ENCODE results near the gene DGKE.
A peak's percentile ranks its signal among the peaks of the same experiment; 100 is the strongest.

Gene DGKE

DNA sequence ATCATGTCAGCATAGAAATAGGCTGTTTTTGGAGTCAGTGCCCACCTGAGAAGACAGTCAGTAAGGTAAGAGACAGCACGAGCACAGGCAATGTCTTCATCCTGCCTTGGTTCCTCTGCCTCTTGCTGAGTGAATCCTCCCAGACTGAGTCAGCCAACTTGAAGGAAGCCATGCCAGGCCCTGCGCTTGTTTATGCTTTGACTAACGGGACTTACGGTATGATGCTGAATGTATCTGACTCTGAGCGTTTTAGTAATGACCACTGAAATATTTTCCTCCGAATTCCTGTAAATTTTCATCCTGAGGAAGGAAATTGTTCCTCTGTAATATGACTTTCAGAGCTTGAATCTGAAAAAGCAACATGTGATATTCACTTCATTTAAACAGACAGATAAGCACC is 18.2 kb upstream of the DGKE start:
- no peak for DNase-seq (ENCODE audit: low spot score)

DNA sequence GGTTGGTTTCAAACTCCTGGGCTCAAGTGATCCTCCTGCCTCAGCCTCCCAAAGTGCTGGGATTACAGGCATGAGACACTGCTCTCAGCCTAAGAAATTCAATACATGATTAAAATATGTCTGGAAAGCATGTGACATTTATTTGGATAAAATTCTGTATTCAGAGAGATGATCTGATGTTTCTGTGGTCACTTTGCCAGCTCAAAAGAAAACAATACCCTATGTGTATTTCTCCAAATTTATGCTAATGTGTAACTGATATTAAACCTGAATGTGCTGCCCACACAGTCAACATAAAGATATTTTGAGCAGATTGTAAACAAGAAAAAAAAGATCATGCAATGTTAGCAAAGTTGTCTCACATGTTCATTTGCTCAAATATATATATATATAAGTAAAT is 16.9 kb upstream of the DGKE start:
- DNase-seq (ENCODE audit: low spot score), result peak; percentile 63

DNA sequence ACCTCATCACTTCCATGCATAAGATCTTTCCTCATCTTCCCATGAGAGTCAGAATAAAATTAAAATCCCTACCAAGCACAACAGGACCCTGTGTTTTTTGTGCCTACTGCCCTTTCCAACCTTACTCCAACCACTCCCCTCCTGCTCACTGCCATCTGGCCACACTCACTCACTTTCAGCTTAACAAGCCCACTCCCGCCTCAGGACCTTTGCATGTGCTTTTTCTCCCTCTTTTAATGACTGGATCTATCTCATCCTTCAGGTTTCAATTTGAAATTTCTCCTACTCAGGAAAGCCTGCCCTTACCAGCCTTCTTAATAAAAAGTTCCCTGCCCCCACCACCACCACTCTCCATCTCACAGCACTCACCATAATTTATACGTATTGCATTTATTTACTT is 14.9 kb upstream of the DGKE start:
- DNase-seq (ENCODE audit: low spot score), result no peak

DNA sequence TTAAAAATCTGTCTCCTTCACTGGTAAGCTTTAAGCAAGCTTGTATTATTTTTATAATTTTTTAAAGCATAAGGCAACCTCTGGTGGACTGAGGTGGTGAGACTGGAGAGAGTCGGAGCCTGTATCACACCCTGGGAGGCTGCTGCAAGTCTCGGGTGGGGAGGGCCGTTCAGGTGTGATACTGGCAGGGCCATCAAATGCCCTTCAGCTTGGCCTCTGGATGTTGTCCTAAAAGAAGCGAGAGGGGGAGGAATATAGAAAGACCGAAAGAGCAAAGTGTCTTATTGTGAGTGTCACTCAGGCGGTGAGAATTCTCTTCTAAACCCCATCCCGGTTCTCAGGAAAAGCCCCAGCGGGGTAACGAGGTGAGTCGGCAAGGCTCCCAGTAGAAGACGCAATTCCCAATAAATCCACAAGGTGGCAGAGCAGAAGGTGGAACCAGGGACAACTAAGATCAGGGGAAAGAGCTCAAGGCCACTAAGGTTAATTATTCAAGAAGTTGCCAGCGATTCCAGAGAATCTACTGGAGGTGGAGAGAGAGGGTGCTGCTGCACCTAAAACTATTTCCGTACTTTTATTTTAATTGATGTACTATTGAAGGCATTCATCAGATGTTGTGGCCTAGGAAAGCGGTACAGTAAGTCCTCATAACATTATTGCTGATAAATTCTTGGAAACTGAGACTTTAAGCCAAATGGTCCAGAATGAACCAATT is 14.4 kb upstream of the DGKE start:
- DNase-seq (ENCODE audit: low spot score), result peak; percentile 82

DNA sequence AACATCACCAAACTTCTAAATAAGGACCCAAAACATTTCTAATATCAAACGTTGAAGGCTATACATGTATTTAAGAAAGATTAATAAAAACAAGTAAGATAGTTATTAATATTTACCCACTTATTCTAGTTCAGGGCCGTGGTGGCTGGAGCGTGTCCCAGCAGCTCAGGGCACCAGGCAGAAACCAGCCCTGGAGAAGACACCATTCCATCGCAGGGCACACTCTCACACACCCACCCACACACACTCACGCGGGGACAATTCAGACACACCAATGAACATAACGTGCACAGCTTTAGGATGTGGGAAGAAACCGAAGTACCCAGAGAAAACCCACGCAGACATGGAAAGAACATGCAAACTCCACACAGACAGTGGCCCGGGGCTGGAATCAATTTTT is 13.7 kb upstream of the DGKE start:
- no peak for DNase-seq (ENCODE audit: low spot score)

DNA sequence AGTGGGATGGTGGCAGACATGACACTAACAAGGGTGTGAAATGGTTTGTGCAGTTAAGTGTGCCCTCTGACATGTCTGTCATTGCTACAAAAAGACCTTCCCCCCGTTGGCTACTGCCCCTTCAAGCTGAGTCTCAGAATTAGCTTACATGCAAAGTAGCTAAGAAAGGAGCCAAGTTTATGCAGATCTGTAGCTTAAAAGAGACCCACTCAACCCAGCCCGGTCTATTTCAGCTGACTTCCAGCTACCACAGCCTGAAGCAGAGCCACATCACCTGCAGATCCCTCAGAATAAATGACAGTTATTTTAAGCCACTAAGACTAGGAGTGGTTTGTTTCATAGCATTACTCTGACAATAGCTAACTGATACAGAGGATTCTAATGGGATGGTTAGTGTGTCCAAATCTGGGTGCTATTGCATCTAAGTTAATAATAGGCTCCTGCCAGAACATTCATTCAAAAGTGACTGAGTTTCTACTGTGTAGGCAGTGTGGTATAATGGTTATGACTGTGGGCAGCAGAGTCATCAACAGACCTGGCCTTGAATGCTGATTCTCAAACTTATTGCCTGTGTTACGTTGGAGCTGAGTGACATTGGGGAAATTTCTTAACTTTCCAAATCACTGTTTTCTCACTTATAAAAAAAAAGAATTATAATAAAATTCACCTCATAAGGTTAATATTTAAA is 12.0 kb upstream of the DGKE start:
- DNase-seq (ENCODE audit: low spot score), result no peak

DNA sequence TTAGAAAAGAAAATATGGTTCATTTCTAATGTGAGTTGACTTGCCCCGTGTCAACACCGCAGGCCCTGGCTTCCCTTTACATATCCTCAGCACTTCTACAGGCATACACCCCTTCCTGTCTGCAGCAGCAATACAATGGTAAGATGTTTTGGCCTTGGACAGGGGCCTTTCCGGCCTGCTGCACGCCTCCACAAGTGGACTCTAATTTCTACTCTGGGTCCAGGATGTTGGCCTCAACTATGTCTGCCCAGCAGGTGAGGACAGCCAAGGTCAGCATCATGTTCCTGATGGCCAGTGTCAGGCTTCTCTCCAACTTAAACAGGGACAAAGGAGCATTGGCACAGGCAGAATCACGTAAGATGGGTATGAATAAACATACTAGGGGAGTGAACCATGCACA is 11.2 kb upstream of the DGKE start:
- DNase-seq (ENCODE audit: low spot score), result no peak

DNA sequence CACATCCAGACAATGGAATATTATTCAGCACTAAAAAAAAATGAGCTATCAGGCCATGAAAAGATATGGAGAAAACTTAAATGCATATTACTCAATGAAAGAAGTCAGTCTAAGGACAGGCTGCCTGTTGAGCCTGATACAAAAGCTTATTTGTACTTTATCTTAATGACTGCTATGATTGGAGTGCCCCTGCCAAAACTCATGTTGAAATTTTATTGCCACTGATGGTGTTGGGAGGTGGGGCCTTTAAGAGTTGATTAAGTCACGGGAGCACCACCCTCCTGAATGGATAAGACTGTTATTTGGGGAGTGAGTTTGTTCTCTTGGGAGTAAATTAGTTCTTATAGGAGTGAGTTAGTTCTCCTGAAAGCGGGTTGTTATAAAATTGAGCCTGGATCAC is 10.1 kb upstream of the DGKE start:
- DNase-seq (ENCODE audit: low spot score), result peak; percentile 43

DNA sequence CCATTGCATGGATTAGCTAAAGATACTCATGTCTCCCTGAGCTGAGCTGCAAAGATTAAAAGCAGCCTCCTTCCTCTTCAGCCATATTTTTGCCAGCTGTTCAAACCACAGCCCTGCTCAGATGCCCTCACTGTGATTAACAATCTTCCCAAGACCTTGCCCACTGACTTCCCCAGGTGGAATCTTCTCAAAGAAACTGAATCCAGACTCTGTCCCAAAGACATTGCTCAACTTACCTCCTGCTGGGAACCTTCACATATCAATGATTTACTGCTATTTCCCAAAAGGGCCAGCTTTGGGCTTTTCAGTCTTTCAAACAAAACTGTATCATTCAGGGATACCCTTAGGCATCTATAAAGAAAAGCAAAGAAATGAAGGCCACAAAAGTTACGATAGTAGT is 9.4 kb upstream of the DGKE start:
- no peak for DNase-seq (ENCODE audit: low spot score)

DNA sequence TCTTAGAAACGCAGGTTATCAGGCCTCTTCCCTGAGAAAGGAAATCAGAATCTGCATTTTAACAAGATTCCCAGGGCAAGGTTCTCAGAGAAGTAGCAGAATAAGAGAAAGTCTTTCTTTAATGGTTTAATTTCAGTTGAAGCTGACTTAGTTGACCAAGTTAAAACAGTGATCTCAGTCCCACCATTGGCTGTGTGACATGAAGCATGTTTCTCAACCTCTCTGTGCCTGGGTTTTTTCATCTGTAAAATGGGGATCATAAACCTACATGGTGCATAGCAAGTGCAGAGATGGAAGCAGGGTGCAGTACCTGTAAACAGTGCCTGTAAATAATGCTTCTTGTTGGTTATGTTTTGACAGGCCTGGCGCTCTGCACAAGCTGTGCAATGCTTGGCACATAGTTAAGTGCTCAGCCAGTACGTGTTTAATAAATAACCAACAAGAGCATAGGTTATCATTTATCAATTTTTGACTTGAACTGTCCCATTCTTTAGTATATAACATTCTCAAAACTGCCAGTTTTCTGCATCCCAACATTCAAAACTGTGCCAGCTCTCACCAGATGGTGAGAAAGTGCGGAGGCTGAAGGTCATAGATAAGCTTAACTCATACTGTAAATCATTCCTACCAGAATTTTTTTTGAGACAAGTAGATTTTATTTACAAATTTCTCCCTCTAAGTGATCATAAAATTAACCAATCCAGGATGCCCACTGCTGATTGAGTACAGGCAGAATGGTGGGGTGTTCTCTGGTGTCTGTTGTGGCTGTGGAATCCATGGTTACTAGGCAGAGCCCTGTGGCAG is 7.1 kb upstream of the DGKE start:
- DNase-seq (ENCODE audit: low spot score), result no peak

DNA sequence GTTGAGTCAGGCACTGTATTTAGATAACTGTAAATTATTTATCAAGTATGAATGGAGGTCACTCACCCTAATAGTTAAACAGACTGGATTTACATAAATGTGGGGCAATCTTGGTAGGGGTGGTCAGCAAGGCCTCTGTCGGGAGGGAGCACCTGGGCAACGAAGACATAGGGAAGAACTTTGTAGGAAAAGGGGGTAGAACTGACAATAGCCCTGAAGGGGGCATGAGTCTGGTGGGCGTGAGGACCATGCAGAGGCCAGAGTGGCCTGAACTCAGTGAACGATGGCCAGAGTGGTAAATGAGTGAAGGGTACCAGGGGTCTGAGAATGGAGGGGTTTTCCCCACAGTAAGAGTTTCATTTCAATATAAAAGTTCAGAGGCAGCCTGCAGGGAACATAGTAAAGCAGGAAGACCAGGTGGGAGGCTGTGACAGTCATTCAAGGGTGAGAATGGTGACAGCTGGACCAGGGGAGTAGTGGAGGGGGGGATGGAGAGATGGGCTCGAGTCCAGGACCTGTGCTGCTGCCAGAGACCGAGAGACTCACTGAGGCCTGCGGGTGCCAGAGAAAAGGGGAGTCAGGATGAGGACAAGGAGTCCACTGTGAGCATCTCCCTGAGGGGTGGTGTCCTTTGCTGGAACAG is 3.1 kb upstream of the DGKE start:
- no peak for DNase-seq (ENCODE audit: low spot score)

DNA sequence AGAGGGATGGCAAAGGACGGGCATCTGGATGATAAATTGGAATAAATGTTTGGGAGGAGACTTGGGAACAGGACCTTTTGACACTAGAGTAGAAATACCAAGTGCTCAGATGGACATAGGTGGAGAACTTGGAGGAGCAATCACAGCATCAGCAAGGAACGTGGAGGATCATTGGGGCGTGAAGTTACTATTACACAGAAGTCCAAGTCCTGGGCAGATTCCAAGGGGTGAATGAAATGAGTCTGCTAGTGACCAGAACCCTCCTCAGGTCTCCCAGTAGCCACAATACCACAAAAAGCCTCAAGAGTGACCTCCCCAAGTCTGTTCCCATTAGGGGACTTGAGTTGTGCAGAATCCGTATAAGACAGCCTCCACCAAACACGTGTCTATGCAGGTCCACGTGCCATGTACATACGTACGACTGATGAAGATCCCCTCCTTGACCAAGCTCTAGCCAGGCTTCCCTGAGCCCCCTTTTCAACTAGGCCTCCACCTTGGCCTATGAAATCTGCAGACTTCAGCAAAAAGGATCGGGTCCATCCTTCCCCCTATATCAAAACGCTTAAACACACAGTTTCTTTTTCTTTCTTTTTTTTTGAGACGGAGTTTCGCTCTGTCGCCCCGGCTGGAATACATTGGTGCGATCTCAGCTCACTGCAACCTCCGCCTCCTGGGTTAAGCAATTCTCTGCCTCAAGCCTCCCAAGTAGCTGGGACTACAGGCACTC is 2.4 kb upstream of the DGKE start:
- DNase-seq (ENCODE audit: low spot score), result no peak

DNA sequence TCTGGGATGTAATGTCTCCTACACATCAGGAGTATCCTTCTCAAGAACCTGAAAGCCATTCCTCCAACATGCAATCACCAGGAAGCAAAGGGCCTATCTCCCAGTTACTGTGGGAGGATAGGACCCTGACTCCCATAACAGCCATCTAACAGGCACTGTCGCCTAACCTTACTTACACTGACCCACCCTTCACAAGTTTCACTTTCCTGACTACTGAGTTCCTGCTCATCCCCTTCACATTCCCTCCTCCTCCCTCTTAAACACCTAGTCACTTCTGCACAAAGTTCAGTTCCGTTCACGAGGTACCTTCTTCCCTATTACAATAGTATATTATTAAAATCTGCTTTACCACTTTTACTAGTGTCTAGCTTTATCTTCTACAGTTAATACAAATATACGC is 1.5 kb upstream of the DGKE start:
- DNase-seq (ENCODE audit: low spot score), result no peak

DNA sequence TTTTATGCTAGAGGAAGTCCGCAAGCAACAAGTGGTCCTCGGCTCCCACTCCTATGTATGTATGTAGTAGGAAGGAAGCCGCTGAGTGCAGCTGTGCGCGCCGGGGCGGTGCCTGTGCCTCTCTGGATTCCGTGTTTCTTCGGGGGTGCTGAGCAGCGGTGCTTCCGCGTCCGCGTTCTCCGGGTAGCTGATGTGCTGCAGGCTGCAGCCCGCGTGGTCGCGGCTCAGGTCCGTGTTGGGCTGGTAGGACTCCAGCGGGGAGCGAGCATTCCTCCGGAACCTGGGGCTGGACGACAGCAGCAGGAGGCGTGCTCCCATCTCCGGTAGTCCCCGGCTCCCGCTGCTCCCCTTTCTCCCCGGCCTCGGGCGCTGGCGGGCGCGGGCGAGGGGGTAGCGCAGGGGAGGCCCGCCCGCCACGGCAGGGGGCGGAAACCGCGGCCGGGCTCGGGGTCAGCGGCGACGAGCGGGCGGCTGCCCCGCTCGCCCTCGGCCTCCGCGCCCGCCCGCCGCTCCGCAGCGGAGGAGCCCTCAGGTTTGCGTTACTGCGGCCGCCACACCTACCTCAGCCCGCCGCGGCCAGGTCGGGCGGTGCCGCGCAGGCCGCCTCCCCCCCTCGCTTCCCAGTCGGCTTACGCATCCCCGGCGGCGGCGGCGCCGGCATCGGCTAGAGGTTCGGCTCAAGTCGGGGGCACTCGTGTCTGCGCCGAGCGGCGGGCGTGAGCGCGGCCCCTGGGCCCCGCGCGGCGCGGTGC is 718 bp upstream of the DGKE start:
- no peak for DNase-seq (ENCODE audit: low spot score)

DNA sequence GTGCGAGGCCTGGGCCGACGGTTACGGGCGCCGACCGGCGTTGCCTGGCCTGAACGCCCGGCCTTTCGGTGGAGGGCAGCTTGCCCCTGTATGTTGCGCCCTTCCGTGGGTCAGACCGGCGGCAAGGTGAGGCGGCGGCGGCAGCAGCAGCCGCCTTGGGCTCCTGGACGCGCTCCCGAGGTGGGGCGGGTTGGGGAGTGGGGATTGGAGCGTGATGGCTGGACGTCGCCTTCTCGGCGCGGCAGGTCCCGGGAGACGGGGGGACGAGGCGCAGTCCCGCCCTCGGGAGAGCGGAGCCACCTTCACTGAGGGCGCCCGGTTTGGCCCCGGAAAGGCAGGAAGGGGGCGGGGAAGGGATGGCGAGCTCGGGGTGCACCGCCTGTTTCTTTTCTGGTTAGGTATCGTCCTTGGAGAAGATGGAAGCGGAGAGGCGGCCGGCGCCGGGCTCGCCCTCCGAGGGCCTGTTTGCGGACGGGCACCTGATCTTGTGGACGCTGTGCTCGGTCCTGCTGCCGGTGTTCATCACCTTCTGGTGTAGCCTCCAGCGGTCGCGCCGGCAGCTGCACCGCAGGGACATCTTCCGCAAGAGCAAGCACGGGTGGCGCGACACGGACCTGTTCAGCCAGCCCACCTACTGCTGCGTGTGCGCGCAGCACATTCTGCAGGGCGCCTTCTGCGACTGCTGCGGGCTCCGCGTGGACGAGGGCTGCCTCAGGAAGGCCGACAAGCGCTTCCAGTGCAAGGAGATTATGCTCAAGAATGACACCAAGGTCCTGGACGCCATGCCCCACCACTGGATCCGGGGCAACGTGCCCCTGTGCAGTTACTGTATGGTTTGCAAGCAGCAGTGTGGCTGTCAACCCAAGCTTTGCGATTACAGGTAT is 671 bp downstream of the DGKE start:
- DNase-seq (ENCODE audit: low spot score), result no peak

DNA sequence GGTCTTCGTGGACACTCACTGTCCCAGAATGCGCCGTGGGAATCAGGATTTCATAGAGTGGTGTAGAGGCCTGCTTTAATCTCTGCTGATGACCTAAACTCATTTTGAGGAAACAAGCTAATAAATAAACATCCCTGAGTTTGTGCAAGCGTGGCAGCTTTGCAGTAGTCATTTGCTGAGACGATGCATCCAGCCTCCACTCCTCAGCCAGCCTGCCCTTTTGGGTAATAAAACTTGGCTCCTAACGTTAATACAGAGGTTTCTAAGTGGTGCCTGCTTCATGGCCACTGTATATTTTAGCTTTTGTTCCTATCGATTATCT is 1.3 kb downstream of the DGKE start:
- no peak for DNase-seq (ENCODE audit: low spot score)

DNA sequence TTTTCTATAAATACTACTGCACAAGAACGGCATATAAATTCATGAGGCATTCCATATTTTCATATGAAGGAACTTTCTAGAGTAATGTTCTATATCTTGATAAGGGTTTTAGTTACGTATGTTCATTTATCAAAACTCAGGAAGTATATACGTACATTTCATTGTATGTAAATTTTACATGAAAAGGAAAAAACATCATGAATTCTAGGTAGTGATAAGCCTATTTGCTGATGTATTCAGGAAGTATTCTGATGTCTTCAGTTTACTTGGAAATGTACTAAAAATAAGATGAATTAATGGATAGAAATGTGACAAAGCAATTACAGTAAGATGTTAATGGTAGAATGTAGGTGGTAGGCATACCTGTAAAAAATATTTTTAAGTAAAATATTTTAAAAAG is 4.7 kb downstream of the DGKE start:
- DNase-seq (ENCODE audit: low spot score), result no peak

DNA sequence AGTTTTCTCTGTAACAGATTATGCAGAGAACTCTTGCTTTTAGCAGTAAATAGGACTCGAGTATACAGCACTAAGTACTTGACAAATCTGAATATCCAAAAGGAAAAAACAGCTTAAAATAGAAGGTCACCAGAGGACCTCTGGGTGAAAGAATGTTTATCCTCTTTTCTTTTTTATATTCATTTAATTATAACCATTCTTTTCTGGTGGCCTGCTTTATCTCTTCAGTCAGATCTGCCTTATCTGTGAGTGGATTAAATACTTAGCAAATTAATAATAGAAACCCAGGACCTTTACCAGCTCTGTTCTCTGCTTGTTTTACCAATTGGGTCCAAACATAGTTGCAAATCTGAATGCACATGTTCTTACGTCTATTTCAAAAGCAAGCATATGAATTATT is 8.6 kb downstream of the DGKE start:
- DNase-seq (ENCODE audit: low spot score), result no peak

DNA sequence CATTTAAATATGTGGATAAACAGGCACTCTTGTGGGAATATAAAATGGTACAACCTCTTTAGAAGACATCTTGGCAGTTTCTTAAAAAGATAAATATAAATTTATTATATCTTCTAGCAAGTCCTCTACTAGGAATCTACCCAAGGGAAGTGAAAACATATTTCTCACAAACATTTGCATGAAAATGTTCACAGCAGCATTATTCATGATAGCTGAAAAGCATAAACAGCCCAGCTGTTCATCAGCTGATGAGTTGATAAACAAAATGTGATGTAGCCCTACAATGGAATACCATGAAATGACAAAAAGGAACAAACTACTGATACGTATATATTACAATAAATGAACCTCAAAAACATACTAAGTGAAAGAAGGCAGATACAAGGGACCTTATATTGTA is 12.0 kb downstream of the DGKE start:
- DNase-seq (ENCODE audit: low spot score), result no peak

DNA sequence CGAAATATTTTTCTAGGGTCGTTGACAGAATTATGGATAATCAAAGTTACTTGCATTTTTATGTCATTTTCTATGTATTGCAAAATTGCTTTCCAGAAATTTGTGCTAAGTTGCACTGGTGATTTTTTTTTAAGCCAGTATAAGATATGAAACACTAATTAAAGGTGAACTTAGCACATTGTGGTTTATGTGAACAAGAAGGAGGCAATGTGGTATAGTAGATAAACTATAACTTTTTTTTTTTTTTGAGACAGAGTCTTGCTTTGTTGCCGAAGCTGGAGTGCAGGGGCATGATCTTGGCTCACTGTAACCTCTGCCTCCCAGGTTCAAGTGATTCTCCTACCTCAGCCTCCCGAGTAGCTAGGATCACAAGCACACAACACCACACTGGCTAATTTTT is 13.2 kb downstream of the DGKE start:
- no peak for DNase-seq (ENCODE audit: low spot score)

DNA sequence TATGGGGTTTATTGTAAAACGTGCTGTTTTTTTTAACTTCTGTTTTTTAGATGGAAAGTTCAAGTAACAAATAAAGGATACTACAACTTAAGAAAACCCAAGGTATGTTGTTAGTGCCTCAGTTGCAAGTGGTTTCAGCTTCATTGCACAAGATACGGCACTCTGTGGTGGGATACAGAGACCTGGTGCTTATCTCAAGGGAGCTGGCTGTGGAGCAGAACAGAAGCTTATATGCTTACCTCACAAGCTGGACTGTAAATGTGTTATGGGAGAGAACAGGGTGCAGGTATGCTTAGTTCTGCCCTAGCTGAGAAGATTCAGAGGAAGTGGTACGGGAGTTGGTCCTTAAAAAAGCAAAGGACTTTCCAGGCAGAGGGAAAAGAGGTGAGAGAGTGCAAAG is 15.2 kb downstream of the DGKE start:
- no peak for DNase-seq (ENCODE audit: low spot score)

All from COLO829 (cell line).